Left colon (tissue), 2 donors: ENCODE measurements around the gene HSPE1. TPM values are rescaled to one million over a fixed set of nuclear protein-coding genes. Genes with fewer than 3 reads are reported as not detected.
"Not testable (repeated sequence)": the region's sequence is repeated elsewhere in the genome, so short reads cannot be mapped to it uniquely, and the experiment has no call there.

Experiments
- ATAC-seq: fragments of 200-7000 bp; cut with Tn5 transposase; one replicate; pipeline ENCODE4 v1.9.1; 2020; ENCODE audit warnings: mild to moderate bottlenecking, moderate library complexity
- DNase-seq, 2 donors: peaks; one replicate each; pipeline ENCODE4 v3.0.0-alpha.2; 2020
- intact Hi-C, 2 donors: fragments of 100-400 bp; cut with DNase I in 1 of 2; cut with micrococcal nuclease in 1 of 2; formaldehyde crosslinking; loops; one replicate each; pipeline versions ENCODE4 v1.11.2 to v1.14.0; 2022; cut with DNase I, micrococcal nuclease
- total RNA-seq, 2 donors: library from RNA; stranded (reverse); fragmentation: NEBNext Ultra II Directional; extraction: Animal tissue kit (Norgen Biotek cat#: 25700); gene quantifications; one replicate each; pipeline ENCODE4 v1.2.1, GENCODE V29; 2021
- donor health status: DM: no; HTN: no; CAD: no.
- donor health status: DM: yes; HTN: yes; CAD: no.

Gene HSPE1
- total RNA-seq, 2 donors from 2014 or later: 83.1 to 92.2 TPM

DNA sequence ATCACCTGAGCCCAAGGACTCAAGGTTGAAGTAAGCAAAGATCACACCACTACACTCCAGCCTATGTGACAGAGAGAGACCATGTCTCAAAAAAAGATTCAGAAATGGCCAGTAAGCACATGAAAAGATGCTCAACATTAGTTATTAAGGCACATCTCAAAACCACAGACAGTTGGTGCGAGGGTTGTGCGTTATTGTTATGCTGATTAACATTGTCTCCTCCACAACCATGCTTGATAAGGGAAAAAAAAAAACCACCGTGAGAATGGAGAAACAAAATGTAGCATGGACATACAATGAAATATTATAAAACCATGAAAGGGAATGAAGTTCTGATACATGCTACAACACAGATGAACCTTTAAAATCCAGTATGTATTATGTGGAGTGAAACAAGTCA is 43.0 kb downstream of the HSPE1 start:
- DNase-seq: no peak

DNA sequence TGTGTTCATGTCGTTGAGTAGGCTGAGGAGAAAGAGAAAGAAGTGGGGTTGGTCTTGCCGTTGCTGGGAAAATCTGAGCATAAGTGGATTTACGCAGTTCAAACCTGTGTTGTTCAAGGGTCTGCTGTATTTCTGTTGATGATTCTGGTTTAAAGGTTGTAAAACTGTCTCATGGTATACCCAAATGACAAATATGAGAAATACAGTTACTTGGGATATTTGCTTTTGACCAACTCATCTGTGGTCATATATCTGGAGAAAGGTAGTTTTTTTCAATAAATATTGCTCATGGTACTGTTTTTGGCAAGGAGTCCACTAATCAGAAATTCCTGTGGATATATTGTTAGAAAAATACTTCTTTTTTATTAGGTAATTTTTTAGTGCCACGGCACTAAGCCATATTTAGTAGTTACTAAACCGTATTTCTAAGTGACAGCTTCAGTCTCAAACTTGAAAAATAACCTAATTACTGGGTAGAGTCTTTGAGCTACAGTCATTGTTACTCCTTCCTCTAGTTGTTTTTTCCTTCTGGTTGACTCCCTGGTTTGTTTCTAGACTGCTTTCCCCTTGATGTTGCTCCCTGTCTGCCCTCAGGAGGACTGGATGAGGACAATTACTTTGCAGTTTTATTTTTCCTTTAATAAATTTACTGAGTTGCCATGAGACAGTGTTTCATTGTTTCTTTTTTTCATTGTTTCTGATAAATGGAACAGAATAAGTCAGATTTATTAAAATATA is 47.2 kb downstream of the HSPE1 start:
- intact Hi-C loops: no loop called here
- ATAC-seq: no peak
- no peak for DNase-seq

More for the DNA sequence above, 43.0 kb downstream of the HSPE1 start:
- intact Hi-C loops: no loop called here
- ATAC-seq: no peak

DNA sequence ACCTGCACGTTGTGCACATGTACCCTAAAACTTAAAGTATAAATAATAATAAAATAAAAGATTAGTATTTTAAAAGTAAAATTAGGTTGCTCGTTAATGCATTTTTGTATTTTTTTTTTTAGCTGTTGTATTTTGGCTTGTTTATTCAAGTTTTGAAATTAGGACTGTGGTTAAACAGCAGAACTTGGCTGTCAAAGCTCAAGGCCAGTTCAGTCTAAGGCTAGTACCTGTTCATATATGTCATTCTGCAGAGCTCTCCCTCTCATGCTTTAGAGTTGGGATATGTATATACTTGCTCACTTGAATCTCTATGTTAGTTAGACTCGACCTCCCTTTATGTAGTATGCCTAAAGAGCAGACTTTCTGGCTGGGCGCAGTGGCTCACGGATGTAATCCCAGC is 48.4 kb downstream of the HSPE1 start:
- ATAC-seq: no peak
- no peak for DNase-seq
- intact Hi-C loops: no loop called here

DNA sequence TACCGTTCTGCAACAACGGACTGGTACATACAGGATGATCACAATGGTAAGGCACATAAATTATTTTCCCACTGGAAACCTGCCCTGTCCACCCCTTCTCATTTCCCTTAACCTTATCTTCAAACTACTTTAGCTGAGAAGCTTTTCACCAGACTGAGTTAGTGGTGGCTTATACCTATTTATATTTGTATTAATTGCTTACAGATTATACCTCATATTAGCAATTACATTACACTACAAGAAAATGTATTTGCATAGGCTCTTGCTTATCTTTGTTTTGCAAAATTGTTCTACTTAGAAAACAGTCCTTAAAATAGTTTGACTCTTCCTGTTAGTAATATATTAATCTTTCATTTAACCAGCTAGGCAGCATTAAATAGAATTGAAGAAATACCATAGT is 51.1 kb downstream of the HSPE1 start:
- intact Hi-C loops, DNase-seq, ATAC-seq: not testable (repeated sequence)

Other genes with a start within 250 kb of the HSPE1 start
- 10 to 100 TPM in 1 of 2 donors, 1 to 10 TPM in 1; 9.2 to 14.6 TPM for gene ANKRD44, start 189.6 kb upstream of the HSPE1 start, total RNA-seq
- gene SF3B1, start 65.4 kb upstream of the HSPE1 start, total RNA-seq: 100 to 1,000 TPM; 193 to 201 TPM
- 10 to 100 TPM; 29.2 to 32.4 TPM for gene COQ10B, start 46.8 kb upstream of the HSPE1 start, total RNA-seq
- gene HSPD1, start 539 bp upstream of the HSPE1 start, total RNA-seq: 100 to 1,000 TPM; 152 to 175 TPM
- 10 to 100 TPM; 25.8 to 26.1 TPM for gene MOB4, start 15.7 kb downstream of the HSPE1 start, total RNA-seq
- gene RFTN2, start 175.2 kb downstream of the HSPE1 start, total RNA-seq: 1 to 10 TPM; 1.9 to 3.0 TPM
- 10 to 100 TPM in 1 of 2 donors, 1 to 10 TPM in 1; 9.5 to 15.7 TPM for gene MARS2, start 205.0 kb downstream of the HSPE1 start, total RNA-seq